Posterior cingulate gyrus (tissue), 11 donors: ENCODE results near the gene ITGA6.
A peak's percentile ranks its signal among the peaks of the same experiment; 100 is the strongest.

ENCODE experiments used
- DNase-seq, 10 donors: peaks; one replicate each; pipeline versions ENCODE4 v3.0.0 to v3.0.0-alpha.2; 2020 to 2021; ENCODE audit warnings: mixed read lengths in 3 of 10
- intact Hi-C: fragments of 100-400 bp; cut with DNase I; formaldehyde crosslinking; loops from one replicate; pipeline ENCODE4 v1.15.1; 2023

Gene ITGA6

DNA sequence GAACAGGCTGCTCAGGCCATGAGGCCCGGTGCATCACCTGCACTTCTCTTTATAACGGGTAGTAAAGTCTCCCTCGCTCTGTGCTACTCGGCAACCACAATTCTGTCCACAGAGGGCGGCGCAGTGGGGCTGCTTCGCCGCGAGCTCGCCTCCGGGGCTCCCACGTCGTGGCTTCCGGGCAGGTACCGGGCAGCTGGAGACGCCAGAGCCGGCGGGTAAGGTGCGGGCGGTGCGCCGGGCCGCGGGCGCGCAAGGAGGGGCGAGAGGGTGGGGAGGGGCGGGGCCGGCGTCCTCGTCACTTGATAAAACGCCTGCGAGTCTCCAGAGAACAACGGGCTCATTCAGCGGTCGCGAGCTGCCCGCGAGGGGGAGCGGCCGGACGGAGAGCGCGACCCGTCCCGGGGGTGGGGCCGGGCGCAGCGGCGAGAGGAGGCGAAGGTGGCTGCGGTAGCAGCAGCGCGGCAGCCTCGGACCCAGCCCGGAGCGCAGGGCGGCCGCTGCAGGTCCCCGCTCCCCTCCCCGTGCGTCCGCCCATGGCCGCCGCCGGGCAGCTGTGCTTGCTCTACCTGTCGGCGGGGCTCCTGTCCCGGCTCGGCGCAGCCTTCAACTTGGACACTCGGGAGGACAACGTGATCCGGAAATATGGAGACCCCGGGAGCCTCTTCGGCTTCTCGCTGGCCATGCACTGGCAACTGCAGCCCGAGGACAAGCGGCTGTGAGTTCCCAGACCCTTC lies at the start of gene ITGA6:
TSS of gene ITGA6 (plus strand) at position 331 of the 734 bp plus-strand sequence.
- intact Hi-C loops = no loop called here
- peak; percentile 37 to 94 (median 66) for DNase-seq

DNA sequence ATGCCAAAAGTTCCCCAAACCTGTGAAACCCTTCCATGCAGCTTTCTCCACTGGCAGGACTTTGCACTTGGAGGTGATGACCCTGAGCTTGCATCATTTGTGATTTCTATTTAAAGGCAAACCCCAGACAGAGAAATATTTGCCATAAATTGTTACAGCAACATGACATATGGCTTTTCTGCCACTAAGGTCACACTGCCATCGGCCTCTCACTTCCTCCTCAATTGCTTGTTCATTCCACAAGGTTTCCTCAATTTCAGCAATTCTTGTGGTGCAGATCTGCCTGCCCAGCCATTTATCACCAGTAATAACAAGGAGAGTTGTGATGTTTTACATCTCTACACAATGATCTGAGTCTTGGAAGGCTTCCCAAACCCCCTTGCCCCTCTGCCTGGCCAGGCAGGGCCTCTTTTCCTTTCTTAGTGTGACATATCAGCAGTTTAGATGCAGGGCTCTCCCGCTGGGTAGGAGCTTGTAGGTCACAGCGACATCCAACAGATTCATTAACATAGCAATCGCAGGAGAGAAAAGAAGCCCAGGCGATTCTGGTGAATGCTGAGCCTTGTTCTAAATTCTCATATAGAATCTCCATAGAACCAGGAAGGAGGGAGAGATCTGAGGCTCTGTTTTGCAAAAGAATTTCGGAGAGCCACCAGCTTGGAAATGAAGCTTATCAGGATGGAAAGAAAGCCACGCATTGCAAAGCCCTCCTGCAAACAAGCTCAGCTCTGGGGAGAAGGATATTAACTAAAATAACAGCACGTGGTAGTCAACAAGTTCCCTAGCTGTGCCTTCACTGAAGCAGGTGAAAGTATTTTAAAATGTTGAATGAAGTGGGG lies 46.7 kb upstream of the ITGA6 start:
- intact Hi-C loops = no loop called here
- no peak for DNase-seq

DNA sequence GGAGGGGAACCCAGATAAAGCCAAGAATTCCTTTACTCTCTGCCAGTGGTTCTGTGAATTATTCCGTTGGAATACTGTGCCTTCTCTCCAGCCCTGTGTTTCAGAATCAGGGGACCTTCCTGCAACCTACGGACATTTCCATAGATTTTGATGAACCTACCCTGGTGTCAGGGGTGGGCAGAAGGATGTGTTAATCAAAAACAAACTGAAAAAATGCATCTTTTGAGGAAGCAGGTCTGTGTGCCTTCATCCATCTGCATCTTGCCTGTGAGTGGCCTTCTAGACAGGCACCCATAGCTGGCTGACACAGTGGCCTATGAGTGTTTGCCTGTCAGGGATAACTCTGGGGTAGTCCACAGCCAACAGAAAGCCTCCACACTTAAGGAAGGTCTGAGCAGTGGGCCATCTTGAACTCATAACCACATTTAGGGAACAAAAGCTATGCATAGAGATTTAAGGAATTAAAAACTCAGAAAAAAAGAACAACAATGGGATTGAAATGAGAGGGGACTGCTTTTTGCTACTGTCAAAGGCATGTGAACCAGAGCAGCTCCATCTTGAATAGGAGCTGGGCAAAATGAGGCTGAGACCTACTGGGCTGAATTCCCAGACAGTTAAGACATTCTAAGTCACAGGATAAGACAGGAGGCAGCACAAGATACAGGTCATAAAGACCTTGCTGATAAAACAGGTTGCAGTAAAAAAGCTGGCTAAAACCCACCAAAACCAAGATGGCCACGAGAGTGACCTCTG lies 45.9 kb upstream of the ITGA6 start:
- intact Hi-C loops = no loop called here
- no peak for DNase-seq

DNA sequence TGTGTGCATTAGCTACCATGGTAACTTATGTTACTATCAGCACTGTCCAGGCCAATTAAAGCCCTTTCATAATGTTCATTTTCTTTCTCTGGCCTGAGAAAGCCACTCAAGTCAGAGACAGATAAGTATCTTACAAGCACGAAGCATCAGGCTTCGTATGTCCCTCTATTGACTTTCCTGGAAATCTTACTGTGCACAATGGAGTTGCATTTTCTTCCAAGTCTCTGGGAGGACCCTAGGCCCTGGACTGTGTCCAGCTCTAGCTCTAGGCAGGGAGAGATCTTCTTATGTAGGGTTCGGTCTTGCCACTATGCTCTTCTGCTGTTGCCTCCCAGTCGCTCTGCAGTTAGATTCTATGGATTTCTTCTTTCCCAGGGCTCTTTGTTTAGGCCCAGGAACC lies 40.0 kb upstream of the ITGA6 start:
- no peak for DNase-seq
- intact Hi-C loops = no loop called here

- intact Hi-C loops = no loop called here
- DNase-seq = no peak
Measured at GRCh38 chr2:172389685-172390339, 37.6 kb upstream of the ITGA6 start.

- no peak for DNase-seq
- intact Hi-C loops = no loop called here
Measured at GRCh38 chr2:172394002-172394401, 33.4 kb upstream of the ITGA6 start.

- DNase-seq = no peak
- intact Hi-C loops = no loop called here
Measured at GRCh38 chr2:172395503-172395902, 31.9 kb upstream of the ITGA6 start.

- no peak for DNase-seq
Measured at GRCh38 chr2:172397148-172397834, 30.1 kb upstream of the ITGA6 start.

GRCh38 chr2:172398440-172398839 lies 28.9 kb upstream of the ITGA6 start:
- no peak for DNase-seq
- intact Hi-C loops = no loop called here

More at GRCh38 chr2:172397148-172397834, 30.1 kb upstream of the ITGA6 start:
- intact Hi-C loops = no loop called here

- intact Hi-C loops = no loop called here
- DNase-seq = no peak
Measured at GRCh38 chr2:172399765-172400164, 27.6 kb upstream of the ITGA6 start.

GRCh38 chr2:172402198-172402597 lies 25.2 kb upstream of the ITGA6 start:
- intact Hi-C loops = no loop called here
- DNase-seq = no peak

- intact Hi-C loops = no loop called here
- DNase-seq = no peak
Measured at GRCh38 chr2:172403402-172403801, 24.0 kb upstream of the ITGA6 start.

GRCh38 chr2:172403881-172404468 lies 23.4 kb upstream of the ITGA6 start:
- intact Hi-C loops = no loop called here
- no peak for DNase-seq

DNA sequence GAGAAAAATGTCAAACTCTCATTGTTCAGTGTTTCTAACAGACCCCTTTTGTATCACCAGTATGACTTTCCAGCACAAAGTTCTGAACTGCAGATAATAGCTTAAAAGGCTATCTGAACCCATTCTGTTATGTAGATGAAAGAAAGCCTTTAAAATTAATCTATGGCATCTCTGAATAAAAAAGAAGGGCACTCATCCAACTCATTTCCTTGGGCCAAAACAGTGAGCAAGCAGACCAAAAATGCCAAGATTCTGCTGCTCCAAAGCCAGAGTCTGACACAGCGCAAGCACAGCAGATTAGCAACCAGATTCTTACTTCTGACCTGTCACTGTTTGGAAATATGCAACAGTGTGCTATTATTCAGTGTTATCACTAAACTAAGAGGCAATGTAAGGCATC lies 22.6 kb upstream of the ITGA6 start:
- intact Hi-C loops = no loop called here
- DNase-seq = no peak

- intact Hi-C loops = no loop called here
- no peak for DNase-seq
Measured at GRCh38 chr2:172405673-172406072, 21.7 kb upstream of the ITGA6 start.

DNA sequence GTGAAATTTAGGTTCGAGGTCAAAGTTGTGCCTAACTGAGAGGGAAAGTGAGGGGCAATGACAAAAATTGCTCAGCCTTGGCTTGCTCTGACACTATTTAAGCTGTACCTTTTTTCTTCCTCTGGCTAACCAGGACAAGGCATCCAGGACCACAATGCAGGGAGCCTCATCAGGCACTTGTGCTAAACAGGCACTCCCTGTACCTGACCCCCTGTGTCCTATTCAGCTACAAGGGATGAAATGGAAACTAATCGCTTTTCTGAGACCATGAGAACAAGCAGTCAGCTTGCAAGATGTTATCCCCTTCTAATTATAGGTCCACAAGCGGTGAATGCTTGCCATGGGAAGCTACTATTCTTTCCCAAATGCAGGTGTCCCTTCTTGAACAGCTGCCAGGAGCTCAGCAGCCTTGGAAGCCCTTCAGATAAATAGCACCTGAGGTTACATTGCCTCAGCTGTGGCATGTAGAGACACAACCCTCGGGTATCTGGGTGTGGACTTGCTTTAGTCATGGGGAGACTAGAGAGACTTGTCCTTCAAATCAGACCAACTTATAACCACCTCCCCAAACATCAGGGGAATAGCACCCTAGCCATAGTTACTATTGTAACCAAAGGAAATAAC lies 19.1 kb upstream of the ITGA6 start:
- no peak for DNase-seq
- intact Hi-C loops = no loop called here

- intact Hi-C loops = no loop called here
- DNase-seq = no peak
Measured at GRCh38 chr2:172409042-172409441, 18.3 kb upstream of the ITGA6 start.

DNA sequence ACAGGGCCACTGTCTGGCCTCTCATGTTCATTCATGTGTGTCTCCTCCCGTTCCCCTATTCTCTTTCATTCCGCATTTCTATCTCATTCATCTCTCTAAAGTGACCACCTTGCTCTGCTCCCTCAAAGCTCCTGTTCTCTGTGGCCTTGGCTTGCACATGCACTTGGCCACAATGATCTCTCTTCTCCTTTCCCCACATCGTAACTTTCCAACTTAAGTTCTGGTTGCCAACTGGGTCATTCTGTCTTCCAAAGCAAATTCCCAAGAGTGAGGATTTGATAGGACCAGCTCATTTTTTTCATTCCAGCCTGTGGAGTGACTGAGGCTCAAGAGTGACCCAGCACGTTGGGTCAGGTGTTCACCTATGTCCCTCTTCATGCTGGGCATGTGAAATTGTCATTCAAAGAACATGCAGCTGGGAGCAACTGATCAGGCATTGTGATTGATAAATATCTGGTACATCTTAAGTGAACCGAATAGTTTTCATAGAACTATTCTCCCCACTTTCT lies 14.3 kb upstream of the ITGA6 start:
- intact Hi-C loops = no loop called here

More for the DNA sequence above, 14.3 kb upstream of the ITGA6 start:
- DNase-seq = no peak
